ENCODE measurements around the gene PRKAA1. TPM values are rescaled to one million over a fixed set of nuclear protein-coding genes. Genes with fewer than 3 reads are reported as not detected.
A peak's percentile ranks its signal among the peaks of the same experiment; 100 is the strongest.

PRKAA1 gene
- total and polyA plus RNA-seq, 12 donors: 19.5 to 100 (median 59.1) TPM

DNA sequence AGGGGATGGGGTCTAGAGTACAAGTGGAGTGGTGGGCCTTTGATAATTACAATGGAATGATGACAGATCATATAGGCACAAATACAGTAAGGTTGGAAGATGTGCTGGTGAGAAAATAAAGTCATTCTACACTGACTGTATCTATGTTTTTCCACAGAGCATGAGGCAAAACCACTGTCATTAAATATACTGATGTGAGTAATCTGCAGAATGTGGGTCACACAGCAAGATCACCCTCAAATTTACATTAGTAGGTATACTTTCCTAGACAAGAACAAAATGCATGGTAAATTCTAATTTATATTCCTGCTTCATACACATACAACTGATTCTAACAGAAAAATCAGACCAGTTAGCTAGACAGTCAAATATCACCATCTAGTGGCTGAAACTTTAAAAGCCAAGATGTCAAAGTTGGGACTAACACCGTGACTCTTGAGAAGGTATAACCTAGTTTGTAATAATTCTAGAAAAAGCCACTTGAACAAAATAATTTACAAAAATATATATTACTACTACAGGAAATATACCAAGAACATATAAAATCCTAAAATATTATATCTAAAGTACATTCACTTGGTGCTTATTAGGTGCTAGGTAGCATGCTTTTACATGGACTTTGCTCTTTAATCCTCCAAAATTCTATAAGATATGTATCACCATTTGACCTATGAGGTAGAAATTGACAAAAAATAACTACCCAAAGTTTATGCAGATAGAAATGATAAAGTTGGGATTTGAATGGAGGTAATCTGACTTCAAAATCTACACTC lies 61.9 kb downstream of the PRKAA1 start:
- H3K27ac ChIP-seq: no peak overlapping the region
- WGBS, 4 donors: 0 to 15% (median 10%) methylated on average over 1 of the region's 1 CpG
- intact Hi-C loops (cut with DNase I): no loop called here
- TF ChIP-seq POLR2A (IDR thresholded peaks at IDR 0.05): no peak
- TF ChIP-seq, protein P1, sequence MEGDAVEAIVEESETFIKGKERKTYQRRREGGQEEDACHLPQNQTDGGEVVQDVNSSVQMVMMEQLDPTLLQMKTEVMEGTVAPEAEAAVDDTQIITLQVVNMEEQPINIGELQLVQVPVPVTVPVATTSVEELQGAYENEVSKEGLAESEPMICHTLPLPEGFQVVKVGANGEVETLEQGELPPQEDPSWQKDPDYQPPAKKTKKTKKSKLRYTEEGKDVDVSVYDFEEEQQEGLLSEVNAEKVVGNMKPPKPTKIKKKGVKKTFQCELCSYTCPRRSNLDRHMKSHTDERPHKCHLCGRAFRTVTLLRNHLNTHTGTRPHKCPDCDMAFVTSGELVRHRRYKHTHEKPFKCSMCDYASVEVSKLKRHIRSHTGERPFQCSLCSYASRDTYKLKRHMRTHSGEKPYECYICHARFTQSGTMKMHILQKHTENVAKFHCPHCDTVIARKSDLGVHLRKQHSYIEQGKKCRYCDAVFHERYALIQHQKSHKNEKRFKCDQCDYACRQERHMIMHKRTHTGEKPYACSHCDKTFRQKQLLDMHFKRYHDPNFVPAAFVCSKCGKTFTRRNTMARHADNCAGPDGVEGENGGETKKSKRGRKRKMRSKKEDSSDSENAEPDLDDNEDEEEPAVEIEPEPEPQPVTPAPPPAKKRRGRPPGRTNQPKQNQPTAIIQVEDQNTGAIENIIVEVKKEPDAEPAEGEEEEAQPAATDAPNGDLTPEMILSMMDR (IDR thresholded peaks at IDR 0.05): peak; percentile 56 to 78 (median 70)
- peaks cover 0 to 7% (median 0%) of the 10 kb centered on the region in 3 donors for H3K9me3 ChIP-seq (replicated peaks in 1 of 3)
- H3K4me1 ChIP-seq (replicated peaks in 1 of 2): peaks cover 6 to 37% of the 10 kb centered on the region in 2 donors
- peaks cover 0 to 3% of the 10 kb centered on the region in 2 donors for H3K36me3 ChIP-seq (replicated peaks in 1 of 2)
- no peaks in the 10 kb centered on the region for H3K27me3 ChIP-seq
- DNase-seq: no peak
- no peak overlapping the region for H3K4me3 ChIP-seq

- H3K27ac ChIP-seq: peak overlapping the region in 1 of 5 donors; percentile 13
- no peaks in the 10 kb centered on the region for H3K27me3 ChIP-seq
- DNase-seq: no peak
- intact Hi-C loops (cut with DNase I): no loop called here
- no peak overlapping the region for H3K4me3 ChIP-seq
- H3K9me3 ChIP-seq (replicated peaks in 1 of 3): peaks cover 0 to 5% (median 0%) of the 10 kb centered on the region in 3 donors
- H3K36me3 ChIP-seq (replicated peaks in 1 of 2): no peaks in the 10 kb centered on the region
- TF ChIP-seq, protein P1 (IDR thresholded peaks at IDR 0.05): no peak
- H3K4me1 ChIP-seq (replicated peaks in 1 of 2): peaks cover 6 to 37% of the 10 kb centered on the region in 2 donors
These were observed 62.6 kb downstream of the PRKAA1 start for GRCh38 chr5:40735609-40736008.

DNA sequence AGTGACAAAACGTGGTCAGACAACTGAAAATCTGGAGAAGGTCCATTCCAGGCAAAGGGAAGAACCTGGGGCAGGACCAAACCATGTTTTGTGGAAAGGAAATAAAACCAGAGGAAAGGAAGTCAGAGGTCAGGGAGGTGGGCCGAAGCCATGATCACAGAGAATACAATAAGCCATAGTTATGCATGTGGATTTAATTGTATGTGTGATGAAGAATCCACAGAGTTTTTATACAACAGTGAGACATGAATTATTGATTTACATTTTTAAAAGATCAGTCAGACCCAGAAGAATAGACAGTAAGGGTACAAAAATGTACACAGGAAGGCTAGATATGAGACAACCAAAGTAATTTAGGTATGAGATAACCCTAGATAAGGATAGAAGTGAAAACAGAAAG lies 63.2 kb downstream of the PRKAA1 start:
- intact Hi-C loops (cut with DNase I): no loop called here
- TF ChIP-seq, protein P1 (IDR thresholded peaks at IDR 0.05): no peak
- TF ChIP-seq POLR2A (IDR thresholded peaks at IDR 0.05): no peak
- H3K36me3 ChIP-seq (replicated peaks in 1 of 2): no peaks in the 10 kb centered on the region
- H3K9me3 ChIP-seq (replicated peaks in 1 of 3): no peaks in the 10 kb centered on the region
- H3K27ac ChIP-seq: peak overlapping the region in 1 of 5 donors; percentile 13
- peaks cover 6 to 37% of the 10 kb centered on the region in 2 donors for H3K4me1 ChIP-seq (replicated peaks in 1 of 2)
- H3K4me3 ChIP-seq: no peak overlapping the region
- DNase-seq: no peak
- 68 to 77% (median 76%) methylated on average over 2 of the region's 2 CpGs for WGBS, 4 donors
- H3K27me3 ChIP-seq: no peaks in the 10 kb centered on the region

- H3K27me3 ChIP-seq: no peaks in the 10 kb centered on the region
- no peaks in the 10 kb centered on the region for H3K36me3 ChIP-seq (replicated peaks in 1 of 2)
- no peak overlapping the region for H3K4me3 ChIP-seq
- intact Hi-C loops (cut with DNase I): no loop called here
- no peak for DNase-seq
- 44 to 58% (median 52%) methylated on average over 3 of the region's 3 CpGs for WGBS, 4 donors
- H3K27ac ChIP-seq: peak overlapping the region in 2 of 5 donors; percentile 6 to 13
- no peaks in the 10 kb centered on the region for H3K9me3 ChIP-seq (replicated peaks in 1 of 3)
- H3K4me1 ChIP-seq (replicated peaks in 1 of 2): peaks cover 6 to 37% of the 10 kb centered on the region in 2 donors
- TF ChIP-seq POLR2A (IDR thresholded peaks at IDR 0.05): no peak
- TF ChIP-seq, protein P1 (IDR thresholded peaks at IDR 0.05): peak in 1 of 6 experiments; percentile 10
These were observed 64.2 kb downstream of the PRKAA1 start for GRCh38 chr5:40733879-40734563.
